ENCODE results near the gene OR7D2.

The OR7D2 gene

DNA sequence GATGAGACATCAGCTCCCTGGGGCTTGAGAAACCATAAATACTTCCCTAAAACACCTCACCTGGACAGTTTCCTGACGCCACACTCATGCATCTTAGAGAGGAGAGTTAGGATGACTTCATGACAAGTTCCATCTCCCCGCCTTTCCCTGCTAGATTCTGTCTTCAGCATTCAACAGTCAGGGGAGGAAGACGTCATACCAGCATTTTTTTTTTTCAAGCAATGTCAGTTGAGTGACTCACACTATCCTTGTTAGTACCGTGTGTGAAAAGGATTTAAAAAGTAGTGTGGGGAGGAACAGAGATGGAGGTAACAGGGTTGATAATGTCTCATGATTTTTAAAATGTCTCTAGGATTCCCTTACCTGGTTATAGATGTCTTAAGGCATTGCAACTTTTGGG, at the start of gene OR7D2:
TSS of gene OR7D2 (plus strand) at position 79 of the 400 bp plus-strand sequence. CDS start 6,803 bp downstream, outside the sequence.
- Histone ChIP-seq H3K4me1 (ENCODE audit: insufficient read depth, low read length) (no peaks in the 10 kb centered on the region), H3K36me3 (ENCODE audit: insufficient read depth, low read length) (no peaks in the 10 kb centered on the region), H3K9me3 (ENCODE audit: control insufficient read depth, insufficient read depth, low read length) (no peaks in the 10 kb centered on the region), H3K9ac (ENCODE audit: low read depth, low read length) (no peak within 1 kb of the TSS)

GRCh38 chr19:9130965-9131364, 47.8 kb upstream of the OR7D2 start:
- Histone ChIP-seq H3K9ac (ENCODE audit: low read depth, low read length) (no peak overlapping the region), H3K9me3 (ENCODE audit: control insufficient read depth, insufficient read depth, low read length) (no peaks in the 10 kb centered on the region), H3K4me1 (ENCODE audit: insufficient read depth, low read length) (no peaks in the 10 kb centered on the region), H3K36me3 (ENCODE audit: insufficient read depth, low read length) (no peaks in the 10 kb centered on the region)

- Histone ChIP-seq H3K9ac (ENCODE audit: low read depth, low read length) (no peak overlapping the region), H3K9me3 (ENCODE audit: control insufficient read depth, insufficient read depth, low read length) (no peaks in the 10 kb centered on the region), H3K4me1 (ENCODE audit: insufficient read depth, low read length) (no peaks in the 10 kb centered on the region), H3K36me3 (ENCODE audit: insufficient read depth, low read length) (no peaks in the 10 kb centered on the region)
Measured at GRCh38 chr19:9132422-9132821, 46.4 kb upstream of the OR7D2 start.

DNA sequence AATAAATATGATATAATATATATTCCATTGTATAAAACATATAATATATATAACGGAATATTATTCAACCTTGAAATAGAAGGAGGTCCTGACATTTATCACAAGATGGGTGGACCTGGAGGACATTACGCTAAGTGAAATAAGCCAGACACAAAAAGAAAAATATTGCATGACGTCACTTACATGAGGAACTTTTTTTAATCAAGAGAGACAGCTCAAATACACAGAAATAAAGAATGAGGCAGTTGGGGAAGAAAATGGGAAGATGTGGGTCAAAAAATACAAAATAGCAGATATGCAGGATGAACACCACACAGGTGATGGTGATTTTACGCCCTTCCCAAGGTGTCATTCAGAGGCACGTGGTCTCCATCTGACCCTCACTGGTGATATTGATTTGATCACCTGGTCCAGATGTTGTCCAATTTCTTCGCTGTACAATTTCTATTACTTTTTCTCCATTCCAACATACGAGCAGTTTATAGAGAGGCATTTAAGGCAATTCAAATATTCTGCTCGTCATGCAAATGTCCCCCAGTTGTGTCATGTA, 39.1 kb upstream of the OR7D2 start:
- Histone ChIP-seq H3K4me1 (ENCODE audit: insufficient read depth, low read length) (no peaks in the 10 kb centered on the region), H3K36me3 (ENCODE audit: insufficient read depth, low read length) (no peaks in the 10 kb centered on the region), H3K9ac (ENCODE audit: low read depth, low read length) (peak overlapping the region; percentile 99), H3K9me3 (ENCODE audit: control insufficient read depth, insufficient read depth, low read length) (0 out of 2 replicates have a peak, but pooled peaks cover 6% of the 10 kb centered on the region)

- Histone ChIP-seq H3K9ac (ENCODE audit: low read depth, low read length) (peak within 1 kb of the TSS; percentile 99), H3K4me1 (ENCODE audit: insufficient read depth, low read length) (no peaks in the 10 kb centered on the region), H3K9me3 (ENCODE audit: control insufficient read depth, insufficient read depth, low read length) (peaks cover 9% of the 10 kb centered on the region; the same call in 1 of the 2 replicates), H3K36me3 (ENCODE audit: insufficient read depth, low read length) (no peaks in the 10 kb centered on the region)
Measured at GRCh38 chr19:9140159-9140874, 38.5 kb upstream of the OR7D2 start, which contains the start of gene ZNF317. TSS of gene ZNF317 (plus strand) at chr19:9140397. CDS start at chr19:9156017, 15,620 bp downstream.

- H3K9me3 ChIP-seq (ENCODE audit: control insufficient read depth, insufficient read depth, low read length): peaks cover 18% of the 10 kb centered on the region
- no peaks in the 10 kb centered on the region for H3K36me3 ChIP-seq (ENCODE audit: insufficient read depth, low read length)
- H3K4me1 ChIP-seq (ENCODE audit: insufficient read depth, low read length): no peaks in the 10 kb centered on the region
- no peak overlapping the region for H3K9ac ChIP-seq (ENCODE audit: low read depth, low read length)
Measured at GRCh38 chr19:9144920-9145319, 33.9 kb upstream of the OR7D2 start.

GRCh38 chr19:9146882-9147281, 31.9 kb upstream of the OR7D2 start:
- Histone ChIP-seq H3K9me3 (ENCODE audit: control insufficient read depth, insufficient read depth, low read length) (peaks cover 24% of the 10 kb centered on the region), H3K9ac (ENCODE audit: low read depth, low read length) (no peak overlapping the region), H3K4me1 (ENCODE audit: insufficient read depth, low read length) (no peaks in the 10 kb centered on the region), H3K36me3 (ENCODE audit: insufficient read depth, low read length) (no peaks in the 10 kb centered on the region)

GRCh38 chr19:9148697-9149096, 30.1 kb upstream of the OR7D2 start:
- Histone ChIP-seq H3K9ac (ENCODE audit: low read depth, low read length) (no peak overlapping the region), H3K4me1 (ENCODE audit: insufficient read depth, low read length) (no peaks in the 10 kb centered on the region), H3K36me3 (ENCODE audit: insufficient read depth, low read length) (peaks cover 6% of the 10 kb centered on the region; the same call in 1 of the 2 replicates), H3K9me3 (ENCODE audit: control insufficient read depth, insufficient read depth, low read length) (peaks cover 24% of the 10 kb centered on the region)

GRCh38 chr19:9149997-9150396, 28.8 kb upstream of the OR7D2 start:
- Histone ChIP-seq H3K36me3 (ENCODE audit: insufficient read depth, low read length) (peaks cover 6% of the 10 kb centered on the region; the same call in 1 of the 2 replicates), H3K9ac (ENCODE audit: low read depth, low read length) (no peak overlapping the region), H3K4me1 (ENCODE audit: insufficient read depth, low read length) (no peaks in the 10 kb centered on the region), H3K9me3 (ENCODE audit: control insufficient read depth, insufficient read depth, low read length) (peaks cover 26% of the 10 kb centered on the region)

- peaks cover 10% of the 10 kb centered on the region; the same call in 1 of the 2 replicates for H3K36me3 ChIP-seq (ENCODE audit: insufficient read depth, low read length)
Measured at GRCh38 chr19:9150650-9151049, 28.1 kb upstream of the OR7D2 start.

DNA sequence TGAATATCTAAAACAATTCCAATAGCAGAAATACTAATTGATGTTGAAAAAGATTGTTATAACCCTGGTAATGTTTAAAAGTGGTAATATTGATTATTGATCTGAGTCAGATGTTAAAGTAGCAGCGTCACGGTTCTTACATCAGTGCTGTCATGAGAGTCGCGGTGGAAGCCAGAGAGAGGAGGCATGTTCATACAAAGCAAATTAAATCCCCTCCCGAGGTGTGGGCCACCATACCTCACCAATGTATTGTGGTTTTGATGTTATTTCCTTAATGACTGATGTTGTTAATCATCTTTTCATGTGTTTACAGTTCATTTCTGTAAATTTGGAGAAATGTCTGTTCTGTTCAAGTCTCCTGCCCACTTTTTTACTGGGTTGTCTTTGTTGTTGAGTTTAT, 27.4 kb upstream of the OR7D2 start:
- Histone ChIP-seq H3K9me3 (ENCODE audit: control insufficient read depth, insufficient read depth, low read length) (peaks cover 28% of the 10 kb centered on the region), H3K9ac (ENCODE audit: low read depth, low read length) (no peak overlapping the region), H3K36me3 (ENCODE audit: insufficient read depth, low read length) (peaks cover 17% of the 10 kb centered on the region; the same call in 1 of the 2 replicates), H3K4me1 (ENCODE audit: insufficient read depth, low read length) (no peaks in the 10 kb centered on the region)

More at GRCh38 chr19:9150650-9151049, 28.1 kb upstream of the OR7D2 start:
- no peak overlapping the region for H3K9ac ChIP-seq (ENCODE audit: low read depth, low read length)
- H3K9me3 ChIP-seq (ENCODE audit: control insufficient read depth, insufficient read depth, low read length): peaks cover 28% of the 10 kb centered on the region
- no peaks in the 10 kb centered on the region for H3K4me1 ChIP-seq (ENCODE audit: insufficient read depth, low read length)

GRCh38 chr19:9155591-9155990, 23.2 kb upstream of the OR7D2 start:
- H3K4me1 ChIP-seq (ENCODE audit: insufficient read depth, low read length): no peaks in the 10 kb centered on the region
- no peak overlapping the region for H3K9ac ChIP-seq (ENCODE audit: low read depth, low read length)
- peaks cover 31% of the 10 kb centered on the region; the same call in 1 of the 2 replicates for H3K9me3 ChIP-seq (ENCODE audit: control insufficient read depth, insufficient read depth, low read length)
- H3K36me3 ChIP-seq (ENCODE audit: insufficient read depth, low read length): peaks cover 50% of the 10 kb centered on the region

- peaks cover 57% of the 10 kb centered on the region for H3K36me3 ChIP-seq (ENCODE audit: insufficient read depth, low read length)
- H3K9me3 ChIP-seq (ENCODE audit: control insufficient read depth, insufficient read depth, low read length): peaks cover 30% of the 10 kb centered on the region
- no peaks in the 10 kb centered on the region for H3K4me1 ChIP-seq (ENCODE audit: insufficient read depth, low read length)
- no peak overlapping the region for H3K9ac ChIP-seq (ENCODE audit: low read depth, low read length)
Measured at GRCh38 chr19:9156304-9156703, 22.5 kb upstream of the OR7D2 start.

- Histone ChIP-seq H3K9me3 (ENCODE audit: control insufficient read depth, insufficient read depth, low read length) (peaks cover 29% of the 10 kb centered on the region), H3K36me3 (ENCODE audit: insufficient read depth, low read length) (peaks cover 73% of the 10 kb centered on the region), H3K9ac (ENCODE audit: low read depth, low read length) (no peak overlapping the region), H3K4me1 (ENCODE audit: insufficient read depth, low read length) (no peaks in the 10 kb centered on the region)
Measured at GRCh38 chr19:9159891-9160290, 18.9 kb upstream of the OR7D2 start.

DNA sequence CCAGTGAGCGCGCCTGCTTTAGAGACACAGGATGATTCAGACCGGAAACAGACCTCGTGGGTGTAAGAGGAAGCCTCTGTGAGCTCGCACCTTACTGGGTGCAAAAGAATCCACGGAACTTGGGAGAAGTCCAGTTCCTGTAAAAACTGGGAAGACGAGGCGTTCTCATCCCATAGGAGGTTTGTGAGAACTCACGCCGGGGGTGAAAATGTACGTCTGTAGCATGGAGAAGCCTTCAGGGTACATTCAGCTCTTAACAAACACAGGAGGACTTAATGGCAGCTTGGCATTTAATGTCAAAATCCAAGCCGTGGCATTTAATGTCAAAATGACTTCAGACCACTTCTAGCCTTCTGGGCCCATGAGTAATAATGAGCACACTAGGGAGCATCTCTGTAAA, 17.4 kb upstream of the OR7D2 start:
- Histone ChIP-seq H3K9me3 (ENCODE audit: control insufficient read depth, insufficient read depth, low read length) (peaks cover 26% of the 10 kb centered on the region), H3K4me1 (ENCODE audit: insufficient read depth, low read length) (no peaks in the 10 kb centered on the region), H3K36me3 (ENCODE audit: insufficient read depth, low read length) (peaks cover 61% of the 10 kb centered on the region), H3K9ac (ENCODE audit: low read depth, low read length) (no peak overlapping the region)
